ENCODE measurements around the gene PIP5KL1.
A peak's percentile ranks its signal among the peaks of the same experiment; 100 is the strongest.

PIP5KL1 gene

GRCh38 chr9:127912296-127912695 is 18.3 kb downstream of the PIP5KL1 start:
- Mint-ChIP-seq H3K27ac (peak overlapping the region; percentile 90), H3K36me3 (peaks cover 22% of the 10 kb centered on the region), H3K4me1 (peaks cover 23% of the 10 kb centered on the region), H3K27me3 (no peaks in the 10 kb centered on the region), H3K9me3 (no peaks in the 10 kb centered on the region), H3K4me3 (no peak overlapping the region)
- ATAC-seq (ENCODE audit: low read depth) (no peak), DNase-seq (ENCODE audit: low spot score in 2 of 2) (no peak)

GRCh38 chr9:127910613-127911205 is 19.9 kb downstream of the PIP5KL1 start:
- peaks cover 22% of the 10 kb centered on the region for H3K36me3 Mint-ChIP-seq
- ATAC-seq (ENCODE audit: low read depth) (no peak), DNase-seq (ENCODE audit: low spot score in 2 of 2) (no peak)
- peak overlapping the region; percentile 90 for H3K27ac Mint-ChIP-seq
- peaks cover 26% of the 10 kb centered on the region for H3K4me1 Mint-ChIP-seq
- H3K9me3 Mint-ChIP-seq = no peaks in the 10 kb centered on the region
- H3K27me3 Mint-ChIP-seq = no peaks in the 10 kb centered on the region
- H3K4me3 Mint-ChIP-seq = peak overlapping the region; percentile 30

- Mint-ChIP-seq H3K27me3 (no peaks in the 10 kb centered on the region), H3K4me1 (peaks cover 29% of the 10 kb centered on the region), H3K27ac (peak overlapping the region; percentile 90), H3K36me3 (peaks cover 22% of the 10 kb centered on the region), H3K9me3 (no peaks in the 10 kb centered on the region), H3K4me3 (no peak overlapping the region)
- DNase-seq (ENCODE audit: low spot score in 2 of 2) = no peak
- no peak for ATAC-seq (ENCODE audit: low read depth)
These were observed 20.7 kb downstream of the PIP5KL1 start for GRCh38 chr9:127909839-127910273.

GRCh38 chr9:127908660-127908926 is 22.0 kb downstream of the PIP5KL1 start:
- H3K36me3 Mint-ChIP-seq = peaks cover 19% of the 10 kb centered on the region
- ATAC-seq (ENCODE audit: low read depth) (no peak), DNase-seq (ENCODE audit: low spot score in 2 of 2) (no peak)
- H3K4me3 Mint-ChIP-seq = no peak overlapping the region
- no peaks in the 10 kb centered on the region for H3K27me3 Mint-ChIP-seq
- peaks cover 37% of the 10 kb centered on the region for H3K4me1 Mint-ChIP-seq
- H3K27ac Mint-ChIP-seq = no peak overlapping the region
- no peaks in the 10 kb centered on the region for H3K9me3 Mint-ChIP-seq

GRCh38 chr9:127907867-127908659 is 22.5 kb downstream of the PIP5KL1 start:
- peak overlapping the region; percentile 20 for H3K27ac Mint-ChIP-seq
- no peak for ATAC-seq (ENCODE audit: low read depth)

GRCh38 chr9:127905788-127906191 is 24.8 kb downstream of the PIP5KL1 start:
- Mint-ChIP-seq H3K27me3 (no peaks in the 10 kb centered on the region), H3K4me3 (peak overlapping the region; percentile 81), H3K27ac (peak overlapping the region; percentile 99), H3K36me3 (peaks cover 6% of the 10 kb centered on the region), H3K4me1 (peaks cover 36% of the 10 kb centered on the region), H3K9me3 (no peaks in the 10 kb centered on the region)
- peak in 1 of 2 donors; percentile 62 for DNase-seq (ENCODE audit: low spot score in 2 of 2)
- peak; percentile 66 for ATAC-seq (ENCODE audit: low read depth)

More at GRCh38 chr9:127907867-127908659, 22.5 kb downstream of the PIP5KL1 start:
- Mint-ChIP-seq H3K27me3 (no peaks in the 10 kb centered on the region), H3K4me3 (no peak overlapping the region), H3K36me3 (peaks cover 18% of the 10 kb centered on the region), H3K9me3 (no peaks in the 10 kb centered on the region), H3K4me1 (peaks cover 42% of the 10 kb centered on the region)
- no peak for DNase-seq (ENCODE audit: low spot score in 2 of 2)

- peak overlapping the region; percentile 81 for H3K4me3 Mint-ChIP-seq
- no peaks in the 10 kb centered on the region for H3K27me3 Mint-ChIP-seq
- H3K9me3 Mint-ChIP-seq = no peaks in the 10 kb centered on the region
- ATAC-seq (ENCODE audit: low read depth) = peak; percentile 61
- peak overlapping the region; percentile 99 for H3K27ac Mint-ChIP-seq
- H3K4me1 Mint-ChIP-seq = peaks cover 33% of the 10 kb centered on the region
- peak in 1 of 2 donors; percentile 61 for DNase-seq (ENCODE audit: low spot score in 2 of 2)
- peaks cover 3% of the 10 kb centered on the region for H3K36me3 Mint-ChIP-seq
These were observed 25.4 kb downstream of the PIP5KL1 start for GRCh38 chr9:127905004-127905728.

- ATAC-seq (ENCODE audit: low read depth) = peak; percentile 2
- H3K9me3 Mint-ChIP-seq = no peaks in the 10 kb centered on the region
- peak overlapping the region; percentile 99 for H3K27ac Mint-ChIP-seq
- no peak for DNase-seq (ENCODE audit: low spot score in 2 of 2)
- no peaks in the 10 kb centered on the region for H3K27me3 Mint-ChIP-seq
- H3K4me3 Mint-ChIP-seq = peak overlapping the region; percentile 81
- peaks cover 33% of the 10 kb centered on the region for H3K4me1 Mint-ChIP-seq
- peaks cover 3% of the 10 kb centered on the region for H3K36me3 Mint-ChIP-seq
These were observed 26.0 kb downstream of the PIP5KL1 start for GRCh38 chr9:127904561-127905003.

- Mint-ChIP-seq H3K36me3 (peaks cover 1% of the 10 kb centered on the region), H3K27ac (peak overlapping the region; percentile 99), H3K9me3 (no peaks in the 10 kb centered on the region), H3K27me3 (no peaks in the 10 kb centered on the region), H3K4me1 (peaks cover 33% of the 10 kb centered on the region), H3K4me3 (peak overlapping the region; percentile 81)
- no peak for DNase-seq (ENCODE audit: low spot score in 2 of 2)
- no peak for ATAC-seq (ENCODE audit: low read depth)
These were observed 26.8 kb downstream of the PIP5KL1 start for GRCh38 chr9:127903557-127904475.

GRCh38 chr9:127899128-127899943 is 31.2 kb downstream of the PIP5KL1 start, which contains the start of gene ST6GALNAC6:
Gene ST6GALNAC6 (minus strand): TSS chr9:127899603. CDS start chr9:127897981, 1,622 bp downstream.
- Mint-ChIP-seq H3K27me3 (no peaks in the 10 kb centered on the region), H3K36me3 (peaks cover 21% of the 10 kb centered on the region), H3K9me3 (no peaks in the 10 kb centered on the region)

GRCh38 chr9:127898433-127899127 is 32.0 kb downstream of the PIP5KL1 start:
- Mint-ChIP-seq H3K27me3 (no peaks in the 10 kb centered on the region), H3K4me3 (peak overlapping the region; percentile 87), H3K27ac (peak overlapping the region; percentile 60), H3K36me3 (peaks cover 29% of the 10 kb centered on the region), H3K4me1 (peaks cover 23% of the 10 kb centered on the region), H3K9me3 (no peaks in the 10 kb centered on the region)
- no peak for DNase-seq (ENCODE audit: low spot score in 2 of 2)
- ATAC-seq (ENCODE audit: low read depth) = peak; percentile 3

More at GRCh38 chr9:127899128-127899943, 31.2 kb downstream of the PIP5KL1 start, which contains the start of gene ST6GALNAC6:
- Mint-ChIP-seq H3K4me1 (peaks cover 27% of the 10 kb centered on the region), H3K4me3 (peak within 1 kb of the TSS; percentile 89), H3K27ac (peak within 1 kb of the TSS; percentile 84)
- peak; percentile 87 for ATAC-seq (ENCODE audit: low read depth)
- DNase-seq (ENCODE audit: low spot score in 2 of 2) = peak; percentile 69 to 78

- peak overlapping the region; percentile 58 for H3K4me3 Mint-ChIP-seq
- H3K4me1 Mint-ChIP-seq = peaks cover 17% of the 10 kb centered on the region
- H3K27ac Mint-ChIP-seq = no peak overlapping the region
- DNase-seq (ENCODE audit: low spot score in 2 of 2) (no peak), ATAC-seq (ENCODE audit: low read depth) (peak; percentile 10)
- H3K9me3 Mint-ChIP-seq = no peaks in the 10 kb centered on the region
- H3K36me3 Mint-ChIP-seq = peaks cover 39% of the 10 kb centered on the region
- no peaks in the 10 kb centered on the region for H3K27me3 Mint-ChIP-seq
These were observed 33.3 kb downstream of the PIP5KL1 start for GRCh38 chr9:127897193-127897692.
